Panc1 (cell line): ENCODE measurements around the gene POLA1. TPM values are rescaled to one million over a fixed set of nuclear protein-coding genes. Genes with fewer than 3 reads are reported as not detected.

Source experiments
- ATAC-seq: fragments of 200-7000 bp; cut with Tn5 transposase; 2 replicates; pipeline ENCODE4 v1.9.1; 2020; ENCODE audit warnings: mild to moderate bottlenecking, moderate library complexity
- BruUV-seq: library from RNA; stranded (reverse); fragments of 400-500 nt; replicated peaks from 2 replicates; lab custom pipeline; 2021; lab: Mats Ljungman, UMichigan
- CTCF ChIA-PET: fragments of 300-600 bp; sonication (Branson Sonifier 250); formaldehyde crosslinking; loops from one replicate; lab custom pipeline; 2022; ENCODE audit warnings: antibody characterized with exemption; lab: Charles Lee
- POLR2A ChIA-PET: fragments of 300-600 bp; sonication (Branson Sonifier 250); formaldehyde crosslinking; loops from one replicate; lab custom pipeline; 2022; ENCODE audit warnings: antibody characterized with exemption; lab: Charles Lee
- DNase-seq: peaks from one replicate; pipeline ENCODE4 v3.0.0-alpha.2; 2010; ENCODE audit warnings: low read depth, low spot score
- H3K27ac ChIP-seq: 2 replicates; pipeline ENCODE4 v1.5.1; 2011; ENCODE audit warnings: mild to moderate bottlenecking, low read length, inconsistent platforms
- H3K27me3 ChIP-seq: fragments of 200-500 bp; sonication (Bioruptor generic); 2 replicates; pipeline ENCODE4 v1.6.0; 2014; ENCODE audit warnings: low read length, inconsistent platforms; ENCODE audit not compliant: control insufficient read depth, insufficient read depth
- H3K36me3 ChIP-seq: fragments of 200-500 bp; sonication (Bioruptor generic); 2 replicates; pipeline ENCODE4 v1.5.1; 2014; ENCODE audit warnings: inconsistent platforms, mild to moderate bottlenecking, low read length, moderate library complexity; ENCODE audit not compliant: control insufficient read depth, insufficient read depth
- H3K4me1 ChIP-seq: 2 replicates; pipeline ENCODE4 v1.5.1; 2011; ENCODE audit warnings: inconsistent platforms, mild to moderate bottlenecking, low read length, moderate library complexity; ENCODE audit not compliant: control insufficient read depth, insufficient read depth
- H3K4me3 ChIP-seq, 2 experiments: 2 replicates each; pipeline ENCODE4 v1.5.1; 2011 to 2012; ENCODE audit warnings: low read depth in 2 of 2, low read length in 2 of 2, mild to moderate bottlenecking in 2 of 2, inconsistent platforms in 1 of 2, moderate library complexity in 1 of 2
- H3K9me3 ChIP-seq: fragments of 200-500 bp; sonication (Bioruptor generic); 2 replicates; pipeline ENCODE4 v1.5.1; 2014; ENCODE audit warnings: low read depth, mild to moderate bottlenecking, inconsistent platforms, low read length, moderate library complexity; ENCODE audit not compliant: control insufficient read depth, insufficient read depth
- CTCF ChIP-seq: fragments of 450-650 bp; IDR thresholded peaks from 2 replicates; pipeline ENCODE4 v1.5.1; 2017; ENCODE audit warnings: mild to moderate bottlenecking
- POLR2AphosphoS5 ChIP-seq: IDR thresholded peaks from 2 replicates; pipeline ENCODE4 v1.6.1; 2012; ENCODE audit warnings: mild to moderate bottlenecking, low read depth, low read length, moderate library complexity
- REST ChIP-seq, 2 experiments: IDR thresholded peaks; 2 replicates each; pipeline ENCODE4 v1.6.1; 2011 to 2012; ENCODE audit warnings: low read depth in 2 of 2, control low read depth in 1 of 2, low read length in 1 of 2, mild to moderate bottlenecking in 1 of 2, moderate library complexity in 1 of 2; ENCODE audit not compliant: insufficient read depth in 1 of 2
- SIN3A ChIP-seq: IDR thresholded peaks from 2 replicates; pipeline ENCODE4 v1.6.1; 2012; ENCODE audit warnings: low read depth, mild to moderate bottlenecking, low read length, moderate library complexity, borderline replicate concordance; ENCODE audit not compliant: insufficient read depth
- TCF7L2 ChIP-seq: IDR thresholded peaks from 2 replicates; pipeline ENCODE4 v1.6.1; 2011; ENCODE audit warnings: mild to moderate bottlenecking, low read depth, low read length, inconsistent platforms
- in situ Hi-C: cut with HindIII; loops from 2 replicates; pipeline ENCODE4 v1.10.0; 2016; ENCODE audit warnings: low sequenced_read_pairs, low pct_unique_long_range_greater_than_20kb
- intact Hi-C: fragments of 100-400 bp; cut with micrococcal nuclease; formaldehyde crosslinking; loops from one replicate; pipeline ENCODE4 v1.10.0; 2022; ENCODE audit not compliant: unreplicated experiment
- total RNA-seq: library from RNA; stranded (reverse); gene quantifications from one replicate; pipeline ENCODE4 v1.2.1, GENCODE V29; 2021; ENCODE audit not compliant: unreplicated experiment

Gene POLA1
- total RNA-seq, 1 experiment from 2014 or later, result 10.5 TPM

GRCh38 chrX:25025615-25026014 is 331.9 kb downstream of the POLA1 start:
- ChIA-PET CTCF (no interaction called here), POLR2A (no interaction called here)
- Histone ChIP-seq H3K9me3 (no peaks in the 10 kb centered on the region), H3K27me3 (peaks cover 2% of the 10 kb centered on the region; the same call in 1 of the 2 replicates), H3K36me3 (no peaks in the 10 kb centered on the region), H3K4me3 (no peak overlapping the region), H3K27ac (no peak overlapping the region), H3K4me1 (no peaks in the 10 kb centered on the region)
- no peak for TF ChIP-seq TCF7L2
- no peak for TF ChIP-seq REST (IDR thresholded peaks at IDR 0.05; ENCODE audit: insufficient read depth in 1 of 2, low read depth in 2 of 2, low read length in 1 of 2)
- TF ChIP-seq SIN3A, result no peak
- TF ChIP-seq CTCF, result no peak
- no peak for TF ChIP-seq POLR2AphosphoS5
- in situ Hi-C loops, result no loop called here
- intact Hi-C loops, result no loop called here
- ATAC-seq (no peak), DNase-seq (no peak)
- BruUV-seq, result no TSS peak

- Histone ChIP-seq H3K36me3 (no peaks in the 10 kb centered on the region), H3K4me1 (no peaks in the 10 kb centered on the region), H3K27ac (no peak overlapping the region), H3K9me3 (no peaks in the 10 kb centered on the region), H3K4me3 (no peak overlapping the region), H3K27me3 (peaks cover under 1% of the 10 kb centered on the region; the same call in 1 of the 2 replicates)
- ATAC-seq (no peak), DNase-seq (no peak)
- in situ Hi-C loops, result no loop called here
- TF ChIP-seq POLR2AphosphoS5 (no peak), SIN3A (no peak), CTCF (no peak), REST (IDR thresholded peaks at IDR 0.05; ENCODE audit: insufficient read depth in 1 of 2, low read depth in 2 of 2, low read length in 1 of 2) (no peak), TCF7L2 (no peak)
- CTCF ChIA-PET, result no interaction called here
- POLR2A ChIA-PET, result no interaction called here
- intact Hi-C loops, result no loop called here
- no TSS peak for BruUV-seq
These were observed 332.9 kb downstream of the POLA1 start for GRCh38 chrX:25026576-25026975.
